Astrocyte (in vitro differentiated cells and primary cell): ENCODE data around the gene MRPL41. TPM values are rescaled to one million over a fixed set of nuclear protein-coding genes. Genes with fewer than 3 reads are reported as not detected.
A peak's percentile ranks its signal among the peaks of the same experiment; 100 is the strongest.
"Not testable (repeated sequence)": the region's sequence is repeated elsewhere in the genome, so short reads cannot be mapped to it uniquely, and the experiment has no call there.

Experiments used
- DNase-seq: peaks from one replicate; pipeline ENCODE4 v3.0.0-alpha.2; 2010; ENCODE audit warnings: low read depth
- FAIRE-seq: peaks from 2 replicates; lab custom pipeline; 2011; peaks lifted over from hg19 to GRCh38; lab: Jason Lieb, UNC
- H2AFZ ChIP-seq: 2 replicates; pipeline ENCODE4 v1.6.0; 2012; ENCODE audit warnings: low read depth, low read length, inconsistent platforms
- H3K27ac ChIP-seq: 2 replicates; pipeline ENCODE4 v1.5.1; 2011; ENCODE audit warnings: low read depth, low read length, inconsistent platforms
- H3K27me3 ChIP-seq: 2 replicates; pipeline ENCODE4 v1.6.0; 2011; ENCODE audit warnings: low read length, inconsistent platforms; ENCODE audit not compliant: insufficient read depth
- H3K36me3 ChIP-seq: 2 replicates; pipeline ENCODE4 v1.5.1; 2011; ENCODE audit warnings: low read length, inconsistent platforms; ENCODE audit not compliant: insufficient read depth
- H3K4me1 ChIP-seq: 2 replicates; pipeline ENCODE4 v1.5.1; 2011; ENCODE audit warnings: low read length, inconsistent platforms; ENCODE audit not compliant: insufficient read depth
- H3K4me2 ChIP-seq: 2 replicates; pipeline ENCODE4 v1.6.0; 2012; ENCODE audit warnings: low read length, inconsistent platforms
- H3K4me3 ChIP-seq: 2 replicates; pipeline ENCODE4 v1.5.1; 2011; ENCODE audit warnings: low read depth, mild to moderate bottlenecking, low read length, inconsistent platforms; ENCODE audit not compliant: insufficient read depth
- H3K79me2 ChIP-seq: 2 replicates; pipeline ENCODE4 v1.6.0; 2012; ENCODE audit warnings: mild to moderate bottlenecking, low read length, inconsistent platforms; ENCODE audit not compliant: insufficient read depth
- H3K9ac ChIP-seq: 2 replicates; pipeline ENCODE4 v1.6.0; 2012; ENCODE audit warnings: mild to moderate bottlenecking, low read length, inconsistent platforms
- H3K9me3 ChIP-seq: 2 replicates; pipeline ENCODE4 v1.5.1; 2012; ENCODE audit warnings: low read depth, mild to moderate bottlenecking, low read length, inconsistent platforms; ENCODE audit not compliant: insufficient read depth
- H4K20me1 ChIP-seq: 2 replicates; pipeline ENCODE4 v1.6.0; 2012; ENCODE audit warnings: low read length, inconsistent platforms; ENCODE audit not compliant: insufficient read depth
- H3K27ac Mint-ChIP-seq: one replicate; pipeline ENCODE4 v1.8.0; 2021; ENCODE audit warnings: mild to moderate bottlenecking, mixed read lengths; ENCODE audit not compliant: unreplicated experiment
- H3K27me3 Mint-ChIP-seq: one replicate; pipeline ENCODE4 v1.8.0; 2021; ENCODE audit warnings: low read depth, mixed read lengths; ENCODE audit not compliant: unreplicated experiment
- H3K36me3 Mint-ChIP-seq: one replicate; pipeline ENCODE4 v1.8.0; 2021; ENCODE audit warnings: low read depth, mixed read lengths; ENCODE audit not compliant: unreplicated experiment
- H3K4me1 Mint-ChIP-seq: one replicate; pipeline ENCODE4 v1.8.0; 2021; ENCODE audit warnings: low read depth, mixed read lengths; ENCODE audit not compliant: unreplicated experiment
- H3K4me3 Mint-ChIP-seq: one replicate; pipeline ENCODE4 v1.8.0; 2021; ENCODE audit warnings: mild to moderate bottlenecking, moderate library complexity, mixed read lengths; ENCODE audit not compliant: unreplicated experiment
- H3K9me3 Mint-ChIP-seq: one replicate; pipeline ENCODE4 v1.8.0; 2021; ENCODE audit warnings: mild to moderate bottlenecking, mixed read lengths; ENCODE audit not compliant: unreplicated experiment
- EZH2 ChIP-seq: IDR thresholded peaks from 2 replicates; pipeline ENCODE4 v1.6.1; 2012; ENCODE audit warnings: mild to moderate bottlenecking, low read length, inconsistent platforms; ENCODE audit not compliant: insufficient read depth
- total RNA-seq: library from RNA; stranded (reverse); gene quantifications from 2 replicates; pipeline ENCODE4 v1.2.1, GENCODE V29; 2021
- TF ChIP-seq, protein P1 (sequence below): IDR thresholded peaks from 2 replicates; pipeline ENCODE4 v1.5.1; 2011; ENCODE audit warnings: low read depth, mild to moderate bottlenecking, inconsistent platforms, low read length, moderate library complexity; ENCODE audit not compliant: insufficient read depth

Gene MRPL41
- total RNA-seq, 1 donor from 2014 or later = 58.6 TPM

DNA sequence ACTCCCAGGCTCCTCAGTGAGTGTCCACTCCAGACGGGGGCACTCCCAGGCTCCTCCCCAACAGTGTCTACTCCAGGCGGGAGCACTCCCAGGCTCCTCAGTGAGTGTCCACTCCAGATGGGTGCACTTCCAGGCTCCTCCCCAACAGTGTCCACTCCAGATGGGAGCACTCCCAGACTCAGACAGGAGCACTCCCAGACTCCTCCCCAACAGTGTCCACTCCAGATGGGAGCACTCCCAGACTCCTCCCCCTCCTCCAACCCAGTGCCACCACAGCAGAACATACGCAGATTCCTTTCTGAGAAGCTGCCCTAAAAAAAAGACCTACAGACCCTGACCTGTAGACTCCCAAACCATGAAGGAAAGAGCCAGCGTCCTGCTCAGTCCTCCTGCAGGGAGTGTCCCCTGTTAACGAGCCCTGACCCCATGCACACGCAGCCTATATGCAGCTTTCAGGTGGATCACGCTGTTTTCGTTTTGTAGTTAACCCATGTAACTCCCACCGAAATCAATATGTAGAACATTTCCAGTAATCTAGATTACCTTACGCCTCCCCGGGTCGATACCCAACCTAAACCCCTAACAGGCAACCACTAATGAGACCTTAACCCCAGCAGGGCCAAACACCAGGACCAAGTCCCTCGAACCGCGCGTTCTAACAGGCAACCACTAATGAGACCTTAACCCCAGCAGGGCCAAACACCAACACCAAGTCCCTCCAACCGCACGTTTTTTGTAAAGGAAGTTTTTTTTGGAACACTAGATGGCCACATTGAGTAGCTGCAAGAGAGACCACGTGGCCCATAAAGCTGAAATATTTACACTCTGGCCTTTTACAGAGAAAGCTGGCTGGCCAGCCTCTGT, 17.2 kb upstream of the MRPL41 start:
- Histone ChIP-seq H3K9ac (no peak overlapping the region), H3K36me3 (no peaks in the 10 kb centered on the region), H3K4me1 (no peaks in the 10 kb centered on the region), H3K27ac (no peak overlapping the region), H3K27me3 (no peaks in the 10 kb centered on the region), H4K20me1 (peaks cover 3% of the 10 kb centered on the region), H3K79me2 (no peaks in the 10 kb centered on the region), H2AFZ (no peak overlapping the region), H3K9me3 (no peaks in the 10 kb centered on the region), H3K4me2 (no peak overlapping the region), H3K4me3 (no peak overlapping the region)
- Mint-ChIP-seq H3K36me3 (peaks cover 15% of the 10 kb centered on the region), H3K4me1 (no peaks in the 10 kb centered on the region), H3K4me3 (no peak overlapping the region), H3K27me3 (no peaks in the 10 kb centered on the region), H3K27ac (peak overlapping the region; percentile 56), H3K9me3 (peaks cover 5% of the 10 kb centered on the region)
- peak; percentile 41 for DNase-seq
- no peak for FAIRE-seq
- no peak for TF ChIP-seq EZH2
- TF ChIP-seq, protein P1, sequence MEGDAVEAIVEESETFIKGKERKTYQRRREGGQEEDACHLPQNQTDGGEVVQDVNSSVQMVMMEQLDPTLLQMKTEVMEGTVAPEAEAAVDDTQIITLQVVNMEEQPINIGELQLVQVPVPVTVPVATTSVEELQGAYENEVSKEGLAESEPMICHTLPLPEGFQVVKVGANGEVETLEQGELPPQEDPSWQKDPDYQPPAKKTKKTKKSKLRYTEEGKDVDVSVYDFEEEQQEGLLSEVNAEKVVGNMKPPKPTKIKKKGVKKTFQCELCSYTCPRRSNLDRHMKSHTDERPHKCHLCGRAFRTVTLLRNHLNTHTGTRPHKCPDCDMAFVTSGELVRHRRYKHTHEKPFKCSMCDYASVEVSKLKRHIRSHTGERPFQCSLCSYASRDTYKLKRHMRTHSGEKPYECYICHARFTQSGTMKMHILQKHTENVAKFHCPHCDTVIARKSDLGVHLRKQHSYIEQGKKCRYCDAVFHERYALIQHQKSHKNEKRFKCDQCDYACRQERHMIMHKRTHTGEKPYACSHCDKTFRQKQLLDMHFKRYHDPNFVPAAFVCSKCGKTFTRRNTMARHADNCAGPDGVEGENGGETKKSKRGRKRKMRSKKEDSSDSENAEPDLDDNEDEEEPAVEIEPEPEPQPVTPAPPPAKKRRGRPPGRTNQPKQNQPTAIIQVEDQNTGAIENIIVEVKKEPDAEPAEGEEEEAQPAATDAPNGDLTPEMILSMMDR = peak; percentile 55

DNA sequence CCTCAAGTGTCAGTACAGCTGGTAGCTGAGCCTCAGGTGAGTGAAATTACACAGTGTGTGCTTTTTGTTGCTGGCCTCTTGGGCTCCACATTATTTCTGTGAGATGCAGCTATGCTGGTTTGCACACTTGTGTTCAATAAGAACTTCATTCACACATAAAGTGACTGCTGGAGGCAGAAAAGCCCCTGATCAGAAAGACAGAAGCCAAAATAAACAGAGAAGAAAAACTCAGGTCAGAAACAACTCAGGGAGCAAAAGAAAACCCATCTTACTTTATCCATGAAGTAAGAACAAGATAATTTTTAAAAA, 16.6 kb upstream of the MRPL41 start:
- Histone ChIP-seq H3K36me3 (no peaks in the 10 kb centered on the region), H4K20me1 (peaks cover 3% of the 10 kb centered on the region), H3K4me2 (no peak overlapping the region), H2AFZ (no peak overlapping the region), H3K79me2 (no peaks in the 10 kb centered on the region), H3K4me3 (no peak overlapping the region), H3K9me3 (no peaks in the 10 kb centered on the region), H3K9ac (no peak overlapping the region), H3K27me3 (no peaks in the 10 kb centered on the region), H3K4me1 (no peaks in the 10 kb centered on the region), H3K27ac (no peak overlapping the region)
- H3K4me1 Mint-ChIP-seq = no peaks in the 10 kb centered on the region
- DNase-seq (no peak), FAIRE-seq (no peak)
- H3K27me3 Mint-ChIP-seq = no peaks in the 10 kb centered on the region
- no peak overlapping the region for H3K27ac Mint-ChIP-seq
- H3K4me3 Mint-ChIP-seq = no peak overlapping the region
- TF ChIP-seq, protein P1 = no peak
- no peak for TF ChIP-seq EZH2
- peaks cover 5% of the 10 kb centered on the region for H3K9me3 Mint-ChIP-seq
- peaks cover 15% of the 10 kb centered on the region for H3K36me3 Mint-ChIP-seq

DNA sequence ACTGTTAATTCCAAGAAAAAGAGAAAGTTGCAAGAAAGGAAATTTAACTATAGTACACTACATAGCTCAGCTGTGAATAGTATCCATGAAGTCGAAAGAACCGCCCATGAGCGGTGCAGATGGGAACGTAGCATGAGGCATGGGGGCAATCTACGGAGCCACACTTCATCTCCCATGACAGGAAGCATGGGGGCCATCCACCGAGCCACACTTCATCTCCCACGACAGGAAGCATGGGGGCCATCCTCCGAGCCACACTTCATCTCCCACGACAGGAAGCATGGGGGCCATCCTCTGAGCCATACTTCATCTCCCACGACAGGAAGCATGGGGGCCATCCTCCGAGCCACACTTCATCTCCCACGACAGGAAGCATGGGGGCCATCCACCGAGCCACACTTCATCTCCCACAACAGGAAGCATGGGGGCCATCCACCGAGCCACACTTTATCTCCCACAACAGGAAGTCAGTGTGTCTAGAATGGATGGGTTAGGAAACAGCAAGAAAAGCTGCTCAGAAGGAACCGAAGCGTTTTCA, 15.0 kb upstream of the MRPL41 start:
- DNase-seq, H3K9me3 ChIP-seq, H3K36me3 ChIP-seq, FAIRE-seq, H3K4me2 ChIP-seq, H3K27me3 Mint-ChIP-seq, H3K27me3 ChIP-seq, H3K27ac ChIP-seq, H3K9me3 Mint-ChIP-seq, H3K4me3 ChIP-seq, H4K20me1 ChIP-seq, H3K4me1 Mint-ChIP-seq, H3K79me2 ChIP-seq, H3K4me1 ChIP-seq, H3K27ac Mint-ChIP-seq, H3K9ac ChIP-seq, H2AFZ ChIP-seq: not testable (repeated sequence)
- H3K4me3 Mint-ChIP-seq = peak overlapping the region; percentile 16
- peaks cover 17% of the 10 kb centered on the region for H3K36me3 Mint-ChIP-seq
